HEK293T (cell line): ENCODE measurements around the gene ALPK1.

Source experiments
- BHLHE40 ChIP-seq: fragments of 450-650 bp; IDR thresholded peaks from 2 replicates; pipeline ENCODE4 v1.6.1; 2016; ENCODE audit warnings: mild to moderate bottlenecking, moderate library complexity, borderline replicate concordance
- FOXA1 ChIP-seq: fragments of 450-650 bp; IDR thresholded peaks from 2 replicates; pipeline ENCODE4 v1.6.1; 2016; ENCODE audit warnings: mild to moderate bottlenecking
- HDGF ChIP-seq: fragments of 450-650 bp; IDR thresholded peaks from 2 replicates; pipeline ENCODE4 v1.6.1; 2017; ENCODE audit warnings: antibody characterized with exemption, borderline replicate concordance
- NFRKB ChIP-seq: fragments of 450-650 bp; IDR thresholded peaks from 2 replicates; pipeline ENCODE4 v1.6.1; 2016; ENCODE audit warnings: mild to moderate bottlenecking, moderate library complexity
- SUZ12 ChIP-seq: fragments of 450-650 bp; IDR thresholded peaks from 2 replicates; pipeline ENCODE4 v1.6.1; 2016; ENCODE audit warnings: mild to moderate bottlenecking
- ZNF384 ChIP-seq: fragments of 450-650 bp; IDR thresholded peaks from 2 replicates; pipeline ENCODE4 v1.6.1; 2016

DNA sequence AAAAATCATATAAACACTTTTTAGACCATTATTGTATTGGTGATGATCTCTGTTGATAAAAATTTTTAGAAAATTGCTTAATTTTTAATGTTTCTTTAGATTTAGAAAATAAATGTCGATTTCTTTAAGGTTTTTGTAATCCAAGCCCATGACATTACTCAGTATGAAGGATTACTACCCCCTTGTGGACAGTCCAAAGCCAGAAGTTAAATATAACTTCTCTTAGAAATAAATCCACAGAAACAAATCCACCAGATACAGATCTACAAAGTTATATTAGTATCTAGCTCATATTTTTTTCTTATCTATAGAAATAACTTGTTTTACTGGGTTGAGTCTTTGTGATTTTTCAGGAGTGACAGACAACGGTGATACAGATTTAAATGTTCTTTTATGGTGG lies 30.3 kb upstream of the ALPK1 start:
- TF ChIP-seq FOXA1 = no peak
- no peak for TF ChIP-seq ZNF384
- TF ChIP-seq NFRKB = no peak
- TF ChIP-seq HDGF = no peak
- no peak for TF ChIP-seq SUZ12
- TF ChIP-seq BHLHE40 = no peak
